K562 (cell line): ENCODE measurements around the gene SKP2. TPM values are rescaled to one million over a fixed set of nuclear protein-coding genes. Genes with fewer than 3 reads are reported as not detected.

Experiments
- ATAC-seq: fragments of 200-7000 bp; cut with Tn5 transposase; 3 replicates; pipeline ENCODE4 v1.9.1; 2020; ENCODE audit warnings: moderate library complexity
- BruUV-seq: library from RNA; stranded (reverse); fragments of 400-500 nt; replicated peaks from 2 replicates; lab custom pipeline; 2021; lab: Mats Ljungman, UMichigan
- CTCF ChIA-PET: fragments of 300-600 bp; formaldehyde crosslinking; extraction: SDS; loops from one replicate; lab custom pipeline; 2021; ENCODE audit warnings: low intra/inter-chr PET ratio; lab: Yijun Ruan, JAX
- POLR2A ChIA-PET: fragments of 300-600, 350-650 bp; sonication (Branson Sonifier 250); formaldehyde crosslinking; extraction: SDS; loops from one replicate; lab custom pipeline; 2021; ENCODE audit warnings: antibody characterized with exemption, inconsistent platforms; lab: Yijun Ruan, JAX
- DNase-seq, 4 experiments: peaks; one replicate each; pipeline versions ENCODE4 v3.0.0 to v3.0.0-alpha.2; 2011 to 2018; ENCODE audit warnings: low spot score in 3 of 4, mixed read lengths in 3 of 4; ENCODE audit errors: extremely low read depth in 1 of 4
- FAIRE-seq: peaks from 2 replicates; lab custom pipeline; 2011; peaks lifted over from hg19 to GRCh38; lab: Jason Lieb, UNC
- H2AFZ ChIP-seq: 2 replicates; pipeline ENCODE4 v1.6.0; 2011; ENCODE audit warnings: low read depth, low read length, control low read depth, inconsistent platforms
- H3K27ac ChIP-seq: fragments of 200-600 bp; 3 replicates; pipeline ENCODE4 v1.8.0; 2011; ENCODE audit warnings: low read depth, mild to moderate bottlenecking, control low read depth, inconsistent platforms, low read length, moderate library complexity, mixed read lengths; ENCODE audit errors: extremely low read depth
- H3K27me3 ChIP-seq, 2 experiments: fragments of 300-600 bp in 1 of 2; 2 replicates in 1 of 2; 3 replicates in 1 of 2; pipeline versions ENCODE4 v1.6.0 to v1.8.0; 2011; ENCODE audit warnings: inconsistent platforms in 2 of 2, low read length in 2 of 2, mild to moderate bottlenecking in 1 of 2, mixed read lengths in 1 of 2, moderate library complexity in 1 of 2; ENCODE audit not compliant: control insufficient read depth in 2 of 2, insufficient read depth in 2 of 2
- H3K36me3 ChIP-seq: fragments of 300-600 bp; 3 replicates; pipeline ENCODE4 v1.8.0; 2011; ENCODE audit warnings: mild to moderate bottlenecking, low read length, inconsistent platforms; ENCODE audit not compliant: control insufficient read depth, insufficient read depth
- H3K4me1 ChIP-seq, 2 experiments: fragments of 200-600 bp in 1 of 2; replicated peaks in 1 of 2; 2 replicates in 1 of 2; 3 replicates in 1 of 2; pipeline versions ENCODE4 v1.5.1 to v1.8.0; 2011; ENCODE audit warnings: inconsistent platforms in 2 of 2, low read length in 2 of 2, mild to moderate bottlenecking in 1 of 2, mixed read lengths in 1 of 2, moderate library complexity in 1 of 2; ENCODE audit not compliant: control insufficient read depth in 2 of 2, insufficient read depth in 2 of 2
- H3K4me2 ChIP-seq: 2 replicates; pipeline ENCODE4 v1.6.1; 2011; ENCODE audit warnings: low read length, control low read depth, inconsistent platforms, mixed read lengths; ENCODE audit not compliant: insufficient read depth
- H3K4me3 ChIP-seq: fragments of 200-600 bp; sonication (generic), shearing (Covaris generic); 2 replicates; pipeline ENCODE4 v1.5.1; 2016; ENCODE audit warnings: control low read depth, inconsistent platforms
- H3K79me2 ChIP-seq: fragments of 200-600 bp; 3 replicates; pipeline ENCODE4 v1.8.0; 2011; ENCODE audit warnings: low read length, inconsistent platforms; ENCODE audit not compliant: control insufficient read depth, insufficient read depth
- H3K9ac ChIP-seq, 2 experiments: 2 replicates each; pipeline versions ENCODE4 v1.6.0 to v1.6.1; 2011; ENCODE audit warnings: low read depth in 2 of 2, low read length in 2 of 2, control low read depth in 1 of 2, inconsistent platforms in 1 of 2, mild to moderate bottlenecking in 1 of 2, mixed read lengths in 1 of 2; ENCODE audit not compliant: insufficient read depth in 1 of 2
- H3K9me1 ChIP-seq: one replicate; pipeline ENCODE4 v1.6.0; 2011; ENCODE audit warnings: inconsistent platforms, mild to moderate bottlenecking, low read length, moderate library complexity; ENCODE audit not compliant: control insufficient read depth, insufficient read depth
- H3K9me3 ChIP-seq: replicated peaks from 2 replicates; pipeline ENCODE4 v1.5.1; 2011; ENCODE audit warnings: low read depth, low read length, inconsistent platforms; ENCODE audit not compliant: control insufficient read depth, insufficient read depth
- H4K20me1 ChIP-seq: replicated peaks from 2 replicates; pipeline ENCODE4 v1.6.1; 2011; ENCODE audit warnings: low read length, inconsistent platforms, mixed read lengths; ENCODE audit not compliant: control insufficient read depth, insufficient read depth
- CHD4 ChIP-seq: fragments of 200-600 bp; sonication (generic); IDR thresholded peaks from 3 replicates; pipeline ENCODE4 v1.6.1; 2012; ENCODE audit warnings: low read depth, mild to moderate bottlenecking, mixed read lengths, low read length, inconsistent platforms; ENCODE audit not compliant: insufficient read depth, insufficient replicate concordance, poor library complexity, severe bottlenecking
- GABPB1 ChIP-seq: sonication (generic); formaldehyde crosslinking; IDR thresholded peaks from 2 replicates; pipeline ENCODE4 v1.8.0; 2022; ENCODE audit warnings: mild to moderate bottlenecking, missing genetic modification reagents
- GTF2A2 ChIP-seq: IDR thresholded peaks from 2 replicates; pipeline ENCODE4 v1.6.1; 2016; ENCODE audit warnings: mild to moderate bottlenecking, missing genetic modification characterization, missing compliant biosample characterization
- KLF13 ChIP-seq: fragments of 450-650 bp; IDR thresholded peaks from 2 replicates; pipeline ENCODE4 v1.6.1; 2016; ENCODE audit warnings: missing genetic modification characterization, low read depth, mild to moderate bottlenecking, missing compliant biosample characterization, moderate library complexity, borderline replicate concordance
- MCM2 ChIP-seq: fragments of 450-650 bp; IDR thresholded peaks from 2 replicates; pipeline ENCODE4 v1.6.1; 2017; ENCODE audit warnings: low read depth, mild to moderate bottlenecking
- MIER1 ChIP-seq: fragments of 450-650 bp; IDR thresholded peaks from 2 replicates; pipeline ENCODE4 v1.6.1; 2016; ENCODE audit warnings: antibody characterized with exemption, mild to moderate bottlenecking, low read depth
- NFATC3 ChIP-seq: fragments of 450-650 bp; IDR thresholded peaks from 2 replicates; pipeline ENCODE4 v1.6.1; 2017; ENCODE audit warnings: mild to moderate bottlenecking
- OTX1 ChIP-seq: fragments of 450-650 bp; formaldehyde crosslinking; IDR thresholded peaks from 2 replicates; pipeline ENCODE4 v1.4.0; 2022; ENCODE audit warnings: mild to moderate bottlenecking
- POLR2A ChIP-seq: fragments of 450-650 bp; conservative IDR thresholded peaks from 2 replicates; pipeline ENCODE4 v1.6.1; 2016
- PTBP1 ChIP-seq: fragments of 200-400 bp; formaldehyde crosslinking; IDR thresholded peaks from 2 replicates; pipeline ENCODE4 v1.6.1; 2017; ENCODE audit warnings: low read depth, low read length
- RNF2 ChIP-seq: sonication (generic); IDR thresholded peaks from 2 replicates; pipeline ENCODE4 v1.6.1; 2016
- SMARCA5 ChIP-seq: fragments of 450-650 bp; IDR thresholded peaks from 2 replicates; pipeline ENCODE4 v1.6.1; 2016
- SRSF7 ChIP-seq: fragments of 200-400 bp; formaldehyde crosslinking; optimal IDR thresholded peaks from 2 replicates; pipeline ENCODE3; 2017; ENCODE audit warnings: mild to moderate bottlenecking, low read depth, low read length
- STAT5A ChIP-seq: IDR thresholded peaks from 2 replicates; pipeline ENCODE4 v1.6.1; 2012; ENCODE audit warnings: low read length, inconsistent platforms, borderline replicate concordance
- ZC3H4 ChIP-seq: sonication (generic); formaldehyde crosslinking; IDR thresholded peaks from 2 replicates; pipeline ENCODE4 v1.9.0; 2021; ENCODE audit warnings: missing genetic modification reagents, borderline replicate concordance
- ZNF24 ChIP-seq: fragments of 450-650 bp; IDR thresholded peaks from 2 replicates; pipeline ENCODE4 v1.6.1; 2016
- WGBS: fragments of 100-300 bp; shearing (Covaris generic); methylation state at CpG from one replicate; pipeline ENCODE4 v1.1.6; 2016; ENCODE audit warnings: low coverage, mixed read lengths; ENCODE audit not compliant: insufficient coverage; ENCODE audit errors: missing lambda C conversion rate; 5-methylcytosine and 5-hydroxymethylcytosine counted together
- in situ Hi-C: fragments of 300-500 bp; cut with MboI; formaldehyde crosslinking; loops from 4 replicates; pipeline ENCODE4 v1.15.0; 2018; ENCODE audit warnings: inconsistent platforms, mixed read lengths
- intact Hi-C: fragments of 100-400 bp; cut with micrococcal nuclease; formaldehyde crosslinking; loops from 2 replicates; pipeline ENCODE4 v1.14.2; 2022
- polyA plus RNA-seq, 8 experiments: library from polyadenylated mRNA; depleted of rRNA in 4 of 8; stranded (reverse) in 5 of 8; unstranded in 3 of 8; fragments of >200 nt; fragmentation: Nextera tagmentation in 2 of 8; fragmentation: Illumina TruSeq in 1 of 8; extraction: Ambion mirVana in 2 of 8; extraction: Trizol in 1 of 8; gene quantifications; 2 replicates each; pipeline versions ENCODE4 v1.2.1 to v1.2.3, GENCODE V29; 2011 to 2014; ENCODE audit warnings: inconsistent platforms in 1 of 8, missing spikeins in 1 of 8
- total RNA-seq, 7 experiments: library from RNA; depleted of rRNA in 6 of 7; stranded (reverse); fragments of >200 nt in 6 of 7; fragmentation: Illumina TruSeq in 2 of 7; extraction: Trizol in 2 of 7; gene quantifications; 2 replicates each; pipeline versions ENCODE4 v1.2.1 to v1.2.3, GENCODE V29; 2011 to 2021; ENCODE audit warnings: low replicate concordance in 1 of 7
- TF ChIP-seq, protein P1 (sequence below): sonication (generic); formaldehyde crosslinking; IDR thresholded peaks from 2 replicates; pipeline ENCODE4 v1.8.0; 2023; ENCODE audit warnings: mild to moderate bottlenecking, missing genetic modification reagents
- TF ChIP-seq, protein P2 (sequence below), 2 experiments: fragments of 450-650 bp; IDR thresholded peaks; 2 replicates each; pipeline ENCODE4 v1.6.1; 2016
- TF ChIP-seq, protein P3 (sequence below): IDR thresholded peaks from 2 replicates; pipeline ENCODE4 v1.6.1; 2012; ENCODE audit warnings: low read depth, low read length, improper control_type of control experiment, borderline replicate concordance
- TF ChIP-seq, protein P4 (sequence below): sonication (generic); formaldehyde crosslinking; IDR thresholded peaks from 2 replicates; pipeline ENCODE4 v1.8.0; 2022; ENCODE audit warnings: mild to moderate bottlenecking, missing genetic modification reagents

The SKP2 gene
- total and polyA plus RNA-seq, 9 of the 15 experiments (the other 6 are each of a cell fraction or from before 2014, with no cell fraction given), result 30.0 to 97.5 (median 80.8) TPM

DNA sequence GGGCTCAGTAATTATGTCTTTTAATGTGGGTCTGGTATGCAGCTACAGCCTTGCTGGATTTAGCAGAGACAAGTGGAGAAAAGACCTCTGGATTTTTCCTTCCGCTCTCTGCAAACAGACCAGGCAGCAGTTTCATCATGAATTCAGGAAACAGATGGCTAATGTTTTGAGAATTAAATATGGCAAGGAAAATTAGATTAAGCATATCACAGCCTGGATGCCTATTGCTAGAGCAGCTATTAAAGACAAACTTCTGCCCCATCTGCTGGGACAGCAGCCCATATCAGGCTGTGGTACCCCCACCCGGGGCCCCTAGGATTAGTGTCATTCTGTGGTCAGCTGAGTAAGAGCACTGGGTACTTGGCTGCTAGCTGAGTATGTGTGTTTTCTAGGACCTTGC is 6.2 kb downstream of the SKP2 start (continued):
- TF ChIP-seq, protein P1, sequence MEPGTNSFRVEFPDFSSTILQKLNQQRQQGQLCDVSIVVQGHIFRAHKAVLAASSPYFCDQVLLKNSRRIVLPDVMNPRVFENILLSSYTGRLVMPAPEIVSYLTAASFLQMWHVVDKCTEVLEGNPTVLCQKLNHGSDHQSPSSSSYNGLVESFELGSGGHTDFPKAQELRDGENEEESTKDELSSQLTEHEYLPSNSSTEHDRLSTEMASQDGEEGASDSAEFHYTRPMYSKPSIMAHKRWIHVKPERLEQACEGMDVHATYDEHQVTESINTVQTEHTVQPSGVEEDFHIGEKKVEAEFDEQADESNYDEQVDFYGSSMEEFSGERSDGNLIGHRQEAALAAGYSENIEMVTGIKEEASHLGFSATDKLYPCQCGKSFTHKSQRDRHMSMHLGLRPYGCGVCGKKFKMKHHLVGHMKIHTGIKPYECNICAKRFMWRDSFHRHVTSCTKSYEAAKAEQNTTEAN (CRISPR knock-in tag), result no peak
- no peak for TF ChIP-seq SMARCA5
- TF ChIP-seq GABPB1 (CRISPR knock-in tag), result no peak

DNA sequence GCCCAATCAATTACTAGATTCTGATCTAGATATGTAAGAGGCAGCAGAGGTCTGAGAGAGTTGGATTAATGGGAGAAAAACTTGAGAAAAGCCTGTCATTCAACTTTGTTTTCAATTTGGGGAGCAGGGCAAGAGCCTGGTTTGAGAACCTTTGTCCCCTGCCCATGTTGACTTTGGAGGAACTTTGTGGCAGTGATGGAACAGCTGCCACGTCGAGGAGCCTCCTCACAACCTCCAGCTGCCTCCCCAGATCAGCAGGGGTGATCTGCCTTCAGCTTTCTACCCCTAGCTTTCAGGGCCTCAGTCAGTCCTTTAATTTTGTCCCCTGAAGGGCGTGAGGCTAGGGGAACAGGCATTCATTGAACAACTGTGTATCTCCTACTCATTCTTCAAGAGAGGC is 8.7 kb downstream of the SKP2 start:
- Histone ChIP-seq H3K4me3 (no peak overlapping the region), H2AFZ (no peak overlapping the region), H3K36me3 (peaks cover 100% of the 10 kb centered on the region), H3K79me2 (peaks cover 55% of the 10 kb centered on the region), H3K4me2 (no peak overlapping the region), H3K27ac (no peak overlapping the region), H3K9me1 (no peaks in the 10 kb centered on the region), H3K27me3 (no peaks in the 10 kb centered on the region), H3K9me3 (no peaks in the 10 kb centered on the region), H3K4me1 (no peaks in the 10 kb centered on the region), H3K9ac (no peak overlapping the region; a peak in 1 of 4 replicates), H4K20me1 (no peaks in the 10 kb centered on the region)
- no peak for FAIRE-seq
- intact Hi-C loops (no loop called here), in situ Hi-C loops (no loop called here)
- 100% methylated on average over 3 of the region's 3 CpGs for WGBS
- ATAC-seq, result no peak
- CTCF ChIA-PET, result no interaction called here
- no TSS peak for BruUV-seq
- POLR2A ChIA-PET, result interaction anchor here (1.4 kb wide), 1 partner anchor 9 kb away, joined by 6 read pairs; no protein-coding TSS in a partner anchor
- DNase-seq, result no peak
- TF ChIP-seq ZC3H4 (no peak), KLF13 (tag) (no peak), STAT5A (no peak), SRSF7 (no peak), MCM2 (no peak), POLR2A (no peak), OTX1 (CRISPR knock-in tag) (no peak), MIER1 (no peak), NFATC3 (no peak), CHD4 (no peak), ZNF24 (no peak), GTF2A2 (tag) (no peak), PTBP1 (no peak), RNF2 (no peak)
- TF ChIP-seq, protein P2, sequence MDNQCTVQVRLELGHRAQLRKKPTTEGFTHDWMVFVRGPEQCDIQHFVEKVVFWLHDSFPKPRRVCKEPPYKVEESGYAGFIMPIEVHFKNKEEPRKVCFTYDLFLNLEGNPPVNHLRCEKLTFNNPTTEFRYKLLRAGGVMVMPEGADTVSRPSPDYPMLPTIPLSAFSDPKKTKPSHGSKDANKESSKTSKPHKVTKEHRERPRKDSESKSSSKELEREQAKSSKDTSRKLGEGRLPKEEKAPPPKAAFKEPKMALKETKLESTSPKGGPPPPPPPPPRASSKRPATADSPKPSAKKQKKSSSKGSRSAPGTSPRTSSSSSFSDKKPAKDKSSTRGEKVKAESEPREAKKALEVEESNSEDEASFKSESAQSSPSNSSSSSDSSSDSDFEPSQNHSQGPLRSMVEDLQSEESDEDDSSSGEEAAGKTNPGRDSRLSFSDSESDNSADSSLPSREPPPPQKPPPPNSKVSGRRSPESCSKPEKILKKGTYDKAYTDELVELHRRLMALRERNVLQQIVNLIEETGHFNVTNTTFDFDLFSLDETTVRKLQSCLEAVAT (IDR thresholded peaks at IDR 0.05), result no peak
- TF ChIP-seq, protein P3, sequence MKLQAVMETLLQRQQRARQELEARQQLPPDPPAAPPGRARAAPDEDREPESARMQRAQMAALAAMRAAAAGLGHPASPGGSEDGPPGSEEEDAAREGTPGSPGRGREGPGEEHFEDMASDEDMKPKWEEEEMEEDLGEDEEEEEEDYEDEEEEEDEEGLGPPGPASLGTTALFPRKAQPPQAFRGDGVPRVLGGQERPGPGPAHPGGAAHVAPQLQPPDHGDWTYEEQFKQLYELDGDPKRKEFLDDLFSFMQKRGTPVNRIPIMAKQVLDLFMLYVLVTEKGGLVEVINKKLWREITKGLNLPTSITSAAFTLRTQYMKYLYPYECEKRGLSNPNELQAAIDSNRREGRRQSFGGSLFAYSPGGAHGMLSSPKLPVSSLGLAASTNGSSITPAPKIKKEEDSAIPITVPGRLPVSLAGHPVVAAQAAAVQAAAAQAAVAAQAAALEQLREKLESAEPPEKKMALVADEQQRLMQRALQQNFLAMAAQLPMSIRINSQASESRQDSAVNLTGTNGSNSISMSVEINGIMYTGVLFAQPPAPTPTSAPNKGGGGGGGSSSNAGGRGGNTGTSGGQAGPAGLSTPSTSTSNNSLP, result no peak
- TF ChIP-seq, protein P4, sequence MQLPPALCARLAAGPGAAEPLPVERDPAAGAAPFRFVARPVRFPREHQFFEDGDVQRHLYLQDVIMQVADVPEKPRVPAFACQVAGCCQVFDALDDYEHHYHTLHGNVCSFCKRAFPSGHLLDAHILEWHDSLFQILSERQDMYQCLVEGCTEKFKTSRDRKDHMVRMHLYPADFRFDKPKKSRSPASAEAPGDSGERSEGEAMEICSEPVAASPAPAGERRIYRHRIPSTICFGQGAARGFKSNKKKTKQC (CRISPR knock-in tag), result no peak
